GM12865 (cell line): Measurements from ENCODE around the gene KATNB1.
"Not testable (repeated sequence)": the region's sequence is repeated elsewhere in the genome, so short reads cannot be mapped to it uniquely, and the experiment has no call there.

ENCODE experiments used
- DNase-seq: peaks from one replicate; pipeline ENCODE4 v3.0.0; 2010; ENCODE audit warnings: low read depth
- H3K4me3 ChIP-seq: 2 replicates; pipeline ENCODE4 v1.5.1; 2011; ENCODE audit warnings: mild to moderate bottlenecking, low read depth, low read length, control low read depth
- CTCF ChIP-seq: IDR thresholded peaks from 2 replicates; pipeline ENCODE4 v1.5.1; 2011; ENCODE audit warnings: low read length, control low read depth, low read depth, inconsistent platforms; ENCODE audit not compliant: insufficient read depth; ENCODE audit errors: missing control alignments

Gene KATNB1

GRCh38 chr16:57781741-57782606 lies 46.4 kb downstream of the KATNB1 start:
- DNase-seq: no peak
- no peak overlapping the region for H3K4me3 ChIP-seq
- TF ChIP-seq CTCF: no peak

- not testable (repeated sequence) for DNase-seq, H3K4me3 ChIP-seq
These were observed 47.1 kb downstream of the KATNB1 start for GRCh38 chr16:57782607-57783055.

- TF ChIP-seq CTCF: no peak
- no peak for DNase-seq
- H3K4me3 ChIP-seq: no peak overlapping the region
These were observed 47.5 kb downstream of the KATNB1 start for GRCh38 chr16:57783116-57783515.

GRCh38 chr16:57783883-57784282 lies 48.3 kb downstream of the KATNB1 start:
- no peak for DNase-seq
- no peak overlapping the region for H3K4me3 ChIP-seq
- TF ChIP-seq CTCF: no peak

- TF ChIP-seq CTCF: no peak
These were observed 48.8 kb downstream of the KATNB1 start for GRCh38 chr16:57784334-57784733.

GRCh38 chr16:57785385-57785784 lies 49.8 kb downstream of the KATNB1 start:
- H3K4me3 ChIP-seq: no peak overlapping the region
- no peak for TF ChIP-seq CTCF
- DNase-seq: no peak

More at GRCh38 chr16:57784334-57784733, 48.8 kb downstream of the KATNB1 start:
- no peak overlapping the region for H3K4me3 ChIP-seq
- no peak for DNase-seq

GRCh38 chr16:57785924-57786323 lies 50.4 kb downstream of the KATNB1 start:
- TF ChIP-seq CTCF: no peak
- H3K4me3 ChIP-seq: no peak overlapping the region
- DNase-seq: no peak
